DND-41 (cell line): ENCODE data around the gene SPOCD1.

Source experiments
- ATAC-seq: fragments of 200-7000 bp; cut with Tn5 transposase; 3 replicates; pipeline ENCODE4 v1.9.1; 2021; ENCODE audit warnings: low read depth; ENCODE audit not compliant: insufficient read depth
- DNase-seq: peaks from one replicate; pipeline ENCODE4 v3.0.0-alpha.2; 2020
- H2AFZ ChIP-seq: 2 replicates; pipeline ENCODE4 v1.6.0; 2012; ENCODE audit warnings: low read depth, low read length
- H3K27ac ChIP-seq: 2 replicates; pipeline ENCODE4 v1.5.1; 2012; ENCODE audit warnings: low read length, inconsistent platforms
- H3K27me3 ChIP-seq: fragments of 200-600 bp; sonication (generic); 2 replicates; pipeline ENCODE4 v1.6.0; 2012; ENCODE audit warnings: low read length, mild to moderate bottlenecking, inconsistent platforms; ENCODE audit not compliant: insufficient read depth, poor library complexity
- H3K36me3 ChIP-seq: 2 replicates; pipeline ENCODE4 v1.5.1; 2012; ENCODE audit warnings: low read length, inconsistent platforms; ENCODE audit not compliant: insufficient read depth
- H3K4me1 ChIP-seq: 2 replicates; pipeline ENCODE4 v1.5.1; 2012; ENCODE audit warnings: mild to moderate bottlenecking, low read length; ENCODE audit not compliant: insufficient read depth
- H3K4me2 ChIP-seq: 2 replicates; pipeline ENCODE4 v1.6.0; 2012; ENCODE audit warnings: mild to moderate bottlenecking, moderate library complexity, low read length, inconsistent platforms; ENCODE audit not compliant: insufficient read depth
- H3K4me3 ChIP-seq, 2 experiments: fragments of 200-600 bp in 1 of 2; shearing (Covaris generic) in 1 of 2; 2 replicates each; pipeline ENCODE4 v1.5.1; 2012 to 2016; ENCODE audit warnings: inconsistent platforms in 2 of 2, low read length in 2 of 2, mild to moderate bottlenecking in 2 of 2, low read depth in 1 of 2, moderate library complexity in 1 of 2
- H3K79me2 ChIP-seq: 2 replicates; pipeline ENCODE4 v1.6.0; 2012; ENCODE audit warnings: low read length, inconsistent platforms; ENCODE audit not compliant: insufficient read depth
- H3K9ac ChIP-seq: 2 replicates; pipeline ENCODE4 v1.6.0; 2012; ENCODE audit warnings: low read depth, mild to moderate bottlenecking, inconsistent platforms, low read length, moderate library complexity
- H3K9me3 ChIP-seq: 2 replicates; pipeline ENCODE4 v1.5.1; 2012; ENCODE audit warnings: low read length, moderate library complexity, mild to moderate bottlenecking, inconsistent platforms; ENCODE audit not compliant: insufficient read depth, severe bottlenecking
- H4K20me1 ChIP-seq: 2 replicates; pipeline ENCODE4 v1.6.0; 2012; ENCODE audit warnings: low read length; ENCODE audit not compliant: insufficient read depth
- EZH2 ChIP-seq: IDR thresholded peaks from 3 replicates; pipeline ENCODE4 v1.6.1; 2012; ENCODE audit warnings: borderline replicate concordance, low read depth, mild to moderate bottlenecking, moderate library complexity, low read length, inconsistent platforms; ENCODE audit not compliant: severe bottlenecking
- TF ChIP-seq, protein P1 (sequence below): IDR thresholded peaks from 2 replicates; pipeline ENCODE4 v1.5.1; 2012; ENCODE audit warnings: borderline replicate concordance, low read length, moderate library complexity, mild to moderate bottlenecking; ENCODE audit not compliant: poor library complexity, severe bottlenecking; ENCODE audit errors: extremely low read depth

The SPOCD1 gene

DNA sequence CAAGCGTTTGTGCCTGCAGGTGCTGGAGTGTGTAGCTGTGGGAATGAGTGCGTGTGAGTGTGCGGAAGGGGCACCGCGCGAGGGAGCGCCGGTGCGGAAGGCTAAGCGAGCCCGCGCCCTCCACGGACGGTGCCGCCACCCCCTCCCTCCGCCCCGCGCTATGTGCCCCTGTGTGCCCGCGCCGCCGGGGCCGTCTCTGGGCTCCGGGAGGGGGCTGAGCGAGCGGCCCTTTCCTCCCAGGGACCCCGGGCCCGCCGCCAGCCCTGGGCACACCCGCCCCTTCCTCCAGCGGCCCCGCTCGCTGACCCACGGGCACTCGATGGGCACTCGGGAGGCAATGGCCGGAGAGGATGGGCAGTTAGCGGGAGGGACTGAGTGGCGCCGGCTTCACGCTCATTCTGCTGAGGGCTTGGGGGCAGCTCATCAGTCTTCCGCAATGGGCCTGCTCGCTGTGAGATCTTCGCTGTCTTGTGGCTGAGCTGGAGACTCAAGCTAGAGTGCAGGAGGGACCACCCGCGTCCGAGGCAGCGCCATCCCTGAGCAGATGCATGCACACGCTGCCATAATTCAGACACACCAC, 43.1 kb downstream of the SPOCD1 start:
- ATAC-seq (no peak), DNase-seq (no peak)
- Histone ChIP-seq H4K20me1 (no peaks in the 10 kb centered on the region), H3K4me1 (no peaks in the 10 kb centered on the region), H3K9ac (no peak overlapping the region), H2AFZ (no peak overlapping the region), H3K27ac (no peak overlapping the region), H3K4me2 (no peak overlapping the region), H3K79me2 (no peaks in the 10 kb centered on the region), H3K4me3 (no peak overlapping the region), H3K9me3 (no peaks in the 10 kb centered on the region), H3K36me3 (no peaks in the 10 kb centered on the region), H3K27me3 (peaks cover 36% of the 10 kb centered on the region)
- TF ChIP-seq, protein P1, sequence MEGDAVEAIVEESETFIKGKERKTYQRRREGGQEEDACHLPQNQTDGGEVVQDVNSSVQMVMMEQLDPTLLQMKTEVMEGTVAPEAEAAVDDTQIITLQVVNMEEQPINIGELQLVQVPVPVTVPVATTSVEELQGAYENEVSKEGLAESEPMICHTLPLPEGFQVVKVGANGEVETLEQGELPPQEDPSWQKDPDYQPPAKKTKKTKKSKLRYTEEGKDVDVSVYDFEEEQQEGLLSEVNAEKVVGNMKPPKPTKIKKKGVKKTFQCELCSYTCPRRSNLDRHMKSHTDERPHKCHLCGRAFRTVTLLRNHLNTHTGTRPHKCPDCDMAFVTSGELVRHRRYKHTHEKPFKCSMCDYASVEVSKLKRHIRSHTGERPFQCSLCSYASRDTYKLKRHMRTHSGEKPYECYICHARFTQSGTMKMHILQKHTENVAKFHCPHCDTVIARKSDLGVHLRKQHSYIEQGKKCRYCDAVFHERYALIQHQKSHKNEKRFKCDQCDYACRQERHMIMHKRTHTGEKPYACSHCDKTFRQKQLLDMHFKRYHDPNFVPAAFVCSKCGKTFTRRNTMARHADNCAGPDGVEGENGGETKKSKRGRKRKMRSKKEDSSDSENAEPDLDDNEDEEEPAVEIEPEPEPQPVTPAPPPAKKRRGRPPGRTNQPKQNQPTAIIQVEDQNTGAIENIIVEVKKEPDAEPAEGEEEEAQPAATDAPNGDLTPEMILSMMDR: no peak
- no peak for TF ChIP-seq EZH2

DNA sequence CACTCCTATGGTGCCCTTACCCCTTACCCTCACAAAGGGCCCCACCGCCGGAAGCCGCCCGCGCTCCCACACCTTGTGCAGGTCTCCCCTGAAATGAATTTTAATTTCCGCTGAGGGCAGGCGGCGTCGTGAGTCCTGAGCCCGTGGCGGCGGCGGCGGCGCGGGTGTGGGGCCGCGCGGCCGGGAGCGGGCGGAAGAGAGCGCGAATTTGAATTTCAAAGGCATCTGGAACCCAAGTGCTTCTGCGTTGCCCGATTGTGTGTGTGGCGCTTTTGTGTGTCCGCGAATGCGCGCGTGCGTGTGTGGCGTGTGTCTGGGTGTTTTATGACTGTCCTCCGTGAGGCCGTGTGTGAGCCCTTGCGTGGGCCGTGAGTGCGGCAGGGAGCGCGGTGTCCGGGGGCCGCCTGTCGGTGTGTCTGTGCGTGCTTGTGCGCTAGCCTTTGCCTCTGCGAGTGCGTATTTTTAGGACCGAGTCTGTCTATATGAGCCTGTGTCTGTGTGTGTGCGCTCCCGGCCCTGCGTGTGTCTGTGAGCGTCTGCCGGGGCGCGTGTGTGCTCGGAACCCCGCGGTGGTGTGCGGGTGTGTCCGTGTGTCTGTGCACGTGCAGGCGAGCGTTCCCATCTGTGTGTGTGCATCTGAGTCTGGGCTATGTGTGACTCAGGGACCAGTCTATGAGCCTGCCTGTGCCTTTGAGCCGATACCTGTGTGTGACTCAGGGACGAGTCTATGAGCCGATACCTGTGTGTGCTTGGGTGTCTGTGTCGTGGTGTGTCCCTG, 43.7 kb downstream of the SPOCD1 start:
- H3K27ac ChIP-seq: no peak overlapping the region
- TF ChIP-seq, protein P1: no peak
- no peak for TF ChIP-seq EZH2
- no peak overlapping the region for H3K9ac ChIP-seq
- H3K27me3 ChIP-seq: peaks cover 38% of the 10 kb centered on the region
- H2AFZ ChIP-seq: no peak overlapping the region
- H3K4me1 ChIP-seq: no peaks in the 10 kb centered on the region
- H3K4me2 ChIP-seq: no peak overlapping the region
- DNase-seq (no peak), ATAC-seq (no peak)
- no peaks in the 10 kb centered on the region for H3K9me3 ChIP-seq
- no peak overlapping the region for H3K4me3 ChIP-seq
- no peaks in the 10 kb centered on the region for H3K36me3 ChIP-seq
- no peaks in the 10 kb centered on the region for H3K79me2 ChIP-seq
- H4K20me1 ChIP-seq: no peaks in the 10 kb centered on the region

DNA sequence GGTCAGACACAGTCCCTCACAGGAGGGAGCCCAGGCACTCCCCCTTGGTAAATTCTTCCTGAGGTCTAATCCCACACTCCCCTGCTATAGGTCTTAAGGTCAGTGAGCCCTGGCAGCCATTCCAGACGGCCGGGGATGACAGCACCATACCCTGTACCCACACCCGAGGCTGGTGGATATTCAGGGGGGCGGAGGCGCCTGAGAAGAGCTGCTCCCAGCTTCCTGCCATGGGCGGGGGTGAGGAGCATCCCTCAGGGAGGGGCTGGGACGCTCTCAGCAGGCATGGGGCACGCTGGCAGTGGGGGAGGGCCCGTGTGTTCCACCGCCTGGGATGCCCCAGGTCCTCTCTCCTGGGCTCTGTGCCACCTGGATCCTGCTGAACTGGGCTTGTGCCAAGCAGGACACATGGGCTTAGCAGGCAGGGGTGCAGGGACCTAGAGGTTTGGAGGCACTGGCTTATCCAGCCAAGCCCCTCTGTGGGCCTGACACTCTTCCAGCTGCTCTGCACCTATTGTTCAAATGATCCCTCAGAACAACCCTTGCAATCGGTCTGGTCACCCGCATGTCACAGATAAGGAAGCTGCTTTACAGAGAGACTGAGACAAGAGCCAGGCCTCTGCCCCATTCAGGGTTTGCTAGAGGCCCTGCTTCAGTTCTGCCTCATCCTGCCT, 46.0 kb downstream of the SPOCD1 start:
- H3K9me3 ChIP-seq: no peaks in the 10 kb centered on the region
- no peaks in the 10 kb centered on the region for H3K36me3 ChIP-seq
- peaks cover 3% of the 10 kb centered on the region for H4K20me1 ChIP-seq
- no peak overlapping the region for H3K4me2 ChIP-seq
- no peak overlapping the region for H3K9ac ChIP-seq
- TF ChIP-seq, protein P1: no peak
- no peak for TF ChIP-seq EZH2
- DNase-seq (no peak), ATAC-seq (no peak)
- peaks cover 28% of the 10 kb centered on the region for H3K27me3 ChIP-seq
- no peak overlapping the region for H3K4me3 ChIP-seq
- H2AFZ ChIP-seq: no peak overlapping the region
- no peaks in the 10 kb centered on the region for H3K79me2 ChIP-seq
- no peak overlapping the region for H3K27ac ChIP-seq
- peaks cover 4% of the 10 kb centered on the region for H3K4me1 ChIP-seq
